Measurements from ENCODE around the gene ANKRD6. TPM values are rescaled to one million over a fixed set of nuclear protein-coding genes. Genes with fewer than 3 reads are reported as not detected.

Gene ANKRD6
- total RNA-seq, 4 donors from 2014 or later = 9.8 to 19.0 (median 12.2) TPM

DNA sequence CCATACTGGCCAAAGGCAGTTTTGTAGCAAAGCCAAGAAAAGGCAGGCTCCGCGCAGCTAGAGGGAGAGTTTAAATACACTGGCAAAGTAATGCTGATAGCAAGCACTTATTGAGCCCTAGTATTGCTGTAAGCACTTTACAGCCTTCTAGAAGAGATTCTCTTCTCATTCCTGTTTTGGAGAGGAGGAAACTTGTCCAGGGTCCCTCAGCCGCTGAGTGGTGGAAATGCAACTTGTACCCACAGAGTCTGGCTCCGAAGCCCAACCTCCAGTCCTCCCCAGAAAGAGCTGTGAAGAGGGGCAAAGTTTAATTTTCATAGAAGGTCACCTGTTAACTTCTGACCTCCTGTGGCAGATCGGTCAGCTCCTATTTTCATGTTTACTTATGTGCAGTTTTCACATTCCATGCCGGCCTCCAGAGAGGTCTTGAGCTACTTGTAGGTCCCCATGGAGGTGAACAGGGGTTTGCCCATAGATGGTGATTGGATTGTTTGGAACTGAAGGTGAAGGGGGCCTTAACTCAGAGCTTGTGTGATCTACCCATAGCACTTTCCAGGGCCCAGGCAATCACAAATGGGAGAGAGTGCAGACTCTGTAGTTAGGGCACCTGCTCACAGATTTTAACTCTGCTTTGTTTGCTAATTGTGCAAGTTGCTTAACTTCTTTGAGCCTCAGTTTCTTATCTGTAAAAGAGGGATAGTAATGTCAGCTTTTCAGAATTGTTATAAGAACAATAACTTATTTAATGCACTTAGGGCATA, 134.9 kb downstream of the ANKRD6 start:
- Histone ChIP-seq H3K27ac (no peak overlapping the region), H3K27me3 (no peaks in the 10 kb centered on the region), H3K9me3 (no peaks in the 10 kb centered on the region), H3K4me1 (peaks cover 0 to 15% (median 0%) of the 10 kb centered on the region in 3 donors), H3K4me3 (no peak overlapping the region), H3K36me3 (peaks cover 0 to 18% of the 10 kb centered on the region in 2 donors)
- ATAC-seq = no peak
- 54 to 83% methylated on average over 4 to 5 of the region's 6 CpGs for WGBS, 2 donors (ENCODE audit: low coverage in 1 of 2)
- TF ChIP-seq EP300 (IDR thresholded peaks at IDR 0.05) (no peak), POLR2AphosphoS5 (IDR thresholded peaks at IDR 0.05) (no peak), POLR2A (IDR thresholded peaks at IDR 0.05) (no peak)
- TF ChIP-seq, protein P1, sequence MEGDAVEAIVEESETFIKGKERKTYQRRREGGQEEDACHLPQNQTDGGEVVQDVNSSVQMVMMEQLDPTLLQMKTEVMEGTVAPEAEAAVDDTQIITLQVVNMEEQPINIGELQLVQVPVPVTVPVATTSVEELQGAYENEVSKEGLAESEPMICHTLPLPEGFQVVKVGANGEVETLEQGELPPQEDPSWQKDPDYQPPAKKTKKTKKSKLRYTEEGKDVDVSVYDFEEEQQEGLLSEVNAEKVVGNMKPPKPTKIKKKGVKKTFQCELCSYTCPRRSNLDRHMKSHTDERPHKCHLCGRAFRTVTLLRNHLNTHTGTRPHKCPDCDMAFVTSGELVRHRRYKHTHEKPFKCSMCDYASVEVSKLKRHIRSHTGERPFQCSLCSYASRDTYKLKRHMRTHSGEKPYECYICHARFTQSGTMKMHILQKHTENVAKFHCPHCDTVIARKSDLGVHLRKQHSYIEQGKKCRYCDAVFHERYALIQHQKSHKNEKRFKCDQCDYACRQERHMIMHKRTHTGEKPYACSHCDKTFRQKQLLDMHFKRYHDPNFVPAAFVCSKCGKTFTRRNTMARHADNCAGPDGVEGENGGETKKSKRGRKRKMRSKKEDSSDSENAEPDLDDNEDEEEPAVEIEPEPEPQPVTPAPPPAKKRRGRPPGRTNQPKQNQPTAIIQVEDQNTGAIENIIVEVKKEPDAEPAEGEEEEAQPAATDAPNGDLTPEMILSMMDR (IDR thresholded peaks at IDR 0.05) = no peak

DNA sequence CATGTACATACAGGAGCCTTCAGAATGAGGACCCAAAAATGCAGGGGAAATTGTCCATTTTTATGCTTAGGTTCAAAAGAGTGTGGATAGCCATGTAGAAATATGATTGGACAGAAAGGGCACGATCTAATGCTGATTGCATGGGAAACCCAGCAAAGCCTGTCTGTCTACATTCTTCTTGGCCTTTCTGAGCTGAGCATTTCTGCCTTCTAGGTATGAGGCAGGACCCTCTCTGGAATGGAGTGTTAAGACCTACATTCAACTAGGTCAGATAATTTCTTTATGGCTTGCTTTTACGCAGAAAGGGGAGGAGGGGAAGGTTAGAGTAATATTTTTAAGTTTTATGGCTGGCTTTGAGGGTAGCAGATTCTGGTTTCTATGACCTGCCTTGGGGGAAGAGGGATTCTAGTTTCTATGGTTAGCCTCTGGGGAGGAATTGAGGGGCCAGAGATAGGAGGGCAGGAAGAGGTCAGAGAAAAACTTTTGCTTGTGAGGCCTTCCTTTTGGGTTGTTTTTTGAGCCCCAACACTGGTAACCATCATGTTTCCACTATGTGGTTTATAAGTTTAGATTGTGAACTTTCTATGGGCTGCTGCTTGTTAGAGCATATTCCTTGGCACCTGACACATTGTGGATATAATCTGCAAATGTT, 142.1 kb downstream of the ANKRD6 start:
- Histone ChIP-seq H3K4me1 (no peaks in the 10 kb centered on the region), H3K27me3 (no peaks in the 10 kb centered on the region), H3K4me3 (no peak overlapping the region), H3K9me3 (no peaks in the 10 kb centered on the region), H3K27ac (no peak overlapping the region), H3K36me3 (no peaks in the 10 kb centered on the region)
- WGBS, 2 donors (ENCODE audit: low coverage in 1 of 2) = 74 to 90% methylated on average over 2 of the region's 2 CpGs
- TF ChIP-seq, protein P1 (IDR thresholded peaks at IDR 0.05) = no peak
- no peak for TF ChIP-seq EP300 (IDR thresholded peaks at IDR 0.05)
- TF ChIP-seq POLR2AphosphoS5 (IDR thresholded peaks at IDR 0.05) = no peak
- TF ChIP-seq POLR2A (IDR thresholded peaks at IDR 0.05) = no peak
- ATAC-seq = no peak

- Histone ChIP-seq H3K9me3 (no peaks in the 10 kb centered on the region), H3K27ac (no peak overlapping the region), H3K36me3 (no peaks in the 10 kb centered on the region), H3K27me3 (no peaks in the 10 kb centered on the region), H3K4me3 (no peak overlapping the region), H3K4me1 (no peaks in the 10 kb centered on the region)
- TF ChIP-seq POLR2AphosphoS5 (IDR thresholded peaks at IDR 0.05) (no peak), POLR2A (IDR thresholded peaks at IDR 0.05) (no peak)
- TF ChIP-seq, protein P1 (IDR thresholded peaks at IDR 0.05) = no peak
- no peak for ATAC-seq
- WGBS, 2 donors (ENCODE audit: low coverage in 1 of 2) = 63 to 89% methylated on average over 2 of the region's 2 CpGs
Observed at GRCh38 chr6:89575562-89575960, 142.6 kb downstream of the ANKRD6 start.

GRCh38 chr6:89580997-89581666, 148.2 kb downstream of the ANKRD6 start:
- H3K36me3 ChIP-seq = no peaks in the 10 kb centered on the region
- ATAC-seq = no peak
- no peaks in the 10 kb centered on the region for H3K9me3 ChIP-seq
- no peaks in the 10 kb centered on the region for H3K27me3 ChIP-seq
- TF ChIP-seq EP300 (IDR thresholded peaks at IDR 0.05) = no peak
- TF ChIP-seq, protein P1 (IDR thresholded peaks at IDR 0.05) = no peak
- no peak for TF ChIP-seq POLR2AphosphoS5 (IDR thresholded peaks at IDR 0.05)
- no peak for TF ChIP-seq POLR2A (IDR thresholded peaks at IDR 0.05)
- H3K27ac ChIP-seq = no peak overlapping the region
- 78 to 79% methylated on average over 3 of the region's 3 CpGs for WGBS, 2 donors (ENCODE audit: low coverage in 1 of 2)
- H3K4me1 ChIP-seq = no peaks in the 10 kb centered on the region
- H3K4me3 ChIP-seq = no peak overlapping the region
